NCI-H2196 treated with DMSO at 0.1 percent for 48 hours (cell line): ENCODE results near the gene FGD5.

Experiments
- DNase-seq: peaks from one replicate; lab custom pipeline; 2025; ENCODE audit not compliant: unreplicated experiment; lab: John Stamatoyannopoulos, UW

FGD5 gene

GRCh38 chr3:14849638-14850230, 31.0 kb downstream of the FGD5 start:
- DNase-seq, result no peak

GRCh38 chr3:14852058-14852594, 33.4 kb downstream of the FGD5 start:
- no peak for DNase-seq

GRCh38 chr3:14852717-14853116, 34.0 kb downstream of the FGD5 start:
- DNase-seq, result no peak

- no peak for DNase-seq
Measured at GRCh38 chr3:14853271-14853951, 34.6 kb downstream of the FGD5 start.

- DNase-seq, result no peak
Measured at GRCh38 chr3:14857506-14857905, 38.7 kb downstream of the FGD5 start.

- DNase-seq, result no peak
Measured at GRCh38 chr3:14858105-14858504, 39.3 kb downstream of the FGD5 start.

GRCh38 chr3:14859880-14860279, 41.1 kb downstream of the FGD5 start:
- no peak for DNase-seq

- no peak for DNase-seq
Measured at GRCh38 chr3:14861031-14861430, 42.3 kb downstream of the FGD5 start.

GRCh38 chr3:14861446-14862302, 42.9 kb downstream of the FGD5 start:
- no peak for DNase-seq

GRCh38 chr3:14862303-14862660, 43.5 kb downstream of the FGD5 start:
- DNase-seq, result no peak

- no peak for DNase-seq
Measured at GRCh38 chr3:14862661-14863230, 44.0 kb downstream of the FGD5 start.

GRCh38 chr3:14863333-14864100, 44.8 kb downstream of the FGD5 start:
- DNase-seq, result no peak

GRCh38 chr3:14864131-14864530, 45.4 kb downstream of the FGD5 start:
- DNase-seq, result no peak

- DNase-seq, result no peak
Measured at GRCh38 chr3:14866627-14867026, 47.9 kb downstream of the FGD5 start.

GRCh38 chr3:14867936-14868570, 49.3 kb downstream of the FGD5 start:
- no peak for DNase-seq

- no peak for DNase-seq
Measured at GRCh38 chr3:14869917-14870782, 51.4 kb downstream of the FGD5 start.

- no peak for DNase-seq
Measured at GRCh38 chr3:14870783-14871060, 52.0 kb downstream of the FGD5 start.

GRCh38 chr3:14871456-14872200, 52.9 kb downstream of the FGD5 start:
- no peak for DNase-seq

GRCh38 chr3:14872706-14873105, 53.9 kb downstream of the FGD5 start:
- DNase-seq, result no peak
